ENCODE results near the gene BICDL2.

The BICDL2 gene

GRCh38 chr16:3046641-3047386 lies 10.1 kb upstream of the BICDL2 start:
- no peak for DNase-seq (ENCODE audit: low read depth in 3 of 3)

- no peak for DNase-seq (ENCODE audit: low read depth in 3 of 3)
Observed at GRCh38 chr16:3045758-3046640, 9.3 kb upstream of the BICDL2 start, which contains the start of gene MMP25. Gene MMP25, plus strand, starts transcription at chr16:3046561. Its CDS starts 357 bp downstream, at chr16:3046918.

- no peak for DNase-seq (ENCODE audit: low read depth in 3 of 3)
Observed at GRCh38 chr16:3044708-3045107, 8.0 kb upstream of the BICDL2 start.

GRCh38 chr16:3042376-3042775 lies 5.6 kb upstream of the BICDL2 start:
- no peak for DNase-seq (ENCODE audit: low read depth in 3 of 3)

GRCh38 chr16:3038896-3039295 lies 2.2 kb upstream of the BICDL2 start:
- DNase-seq (ENCODE audit: low read depth in 3 of 3) = no peak

GRCh38 chr16:3038256-3038655 lies 1.5 kb upstream of the BICDL2 start:
- DNase-seq (ENCODE audit: low read depth in 3 of 3) = no peak

GRCh38 chr16:3035972-3036725 lies 595 bp downstream of the BICDL2 start:
- no peak for DNase-seq (ENCODE audit: low read depth in 3 of 3)

- no peak for DNase-seq (ENCODE audit: low read depth in 3 of 3)
Observed at GRCh38 chr16:3035289-3035971, 1.3 kb downstream of the BICDL2 start.

- no peak for DNase-seq (ENCODE audit: low read depth in 3 of 3)
Observed at GRCh38 chr16:3032624-3033023, 4.1 kb downstream of the BICDL2 start.

GRCh38 chr16:3030222-3031212 lies 6.2 kb downstream of the BICDL2 start:
- no peak for DNase-seq (ENCODE audit: low read depth in 3 of 3)

- DNase-seq (ENCODE audit: low read depth in 3 of 3) = peak in 1 of 3 donors; percentile 29
Observed at GRCh38 chr16:3029491-3030221, 7.1 kb downstream of the BICDL2 start.

- DNase-seq (ENCODE audit: low read depth in 3 of 3) = no peak
Observed at GRCh38 chr16:3028716-3029319, 7.9 kb downstream of the BICDL2 start.

- peak; percentile 77 to 90 (median 83) for DNase-seq (ENCODE audit: low read depth in 3 of 3)
Observed at GRCh38 chr16:3027983-3028715, 8.6 kb downstream of the BICDL2 start.

- no peak for DNase-seq (ENCODE audit: low read depth in 3 of 3)
Observed at GRCh38 chr16:3027489-3027795, 9.3 kb downstream of the BICDL2 start.

- no peak for DNase-seq (ENCODE audit: low read depth in 3 of 3)
Observed at GRCh38 chr16:3026609-3027488, 9.9 kb downstream of the BICDL2 start.

GRCh38 chr16:3026003-3026378 lies 10.8 kb downstream of the BICDL2 start:
- no peak for DNase-seq (ENCODE audit: low read depth in 3 of 3)
